ENCODE results near the gene BPIFB1. TPM values are rescaled to one million over a fixed set of nuclear protein-coding genes. Genes with fewer than 3 reads are reported as not detected.

Gene BPIFB1
- total RNA-seq, 1 experiment from 2014 or later: not detected

- Histone ChIP-seq H3K9ac (ENCODE audit: low read length) (no peak overlapping the region), H3K9me3 (ENCODE audit: low read length) (no peaks in the 10 kb centered on the region), H2AFZ (ENCODE audit: low read length) (no peak overlapping the region), H3K4me1 (ENCODE audit: low read length) (no peaks in the 10 kb centered on the region), H3K4me2 (ENCODE audit: low read depth, low read length, poor library complexity, severe bottlenecking) (no peak overlapping the region), H3K4me3 (ENCODE audit: low read length) (no peak overlapping the region), H3K9me2 (replicated peaks; ENCODE audit: insufficient read depth, low read length) (no peaks in the 10 kb centered on the region), H3K36me3 (ENCODE audit: insufficient read depth, low read length) (no peaks in the 10 kb centered on the region), H3K79me2 (ENCODE audit: low read length) (no peaks in the 10 kb centered on the region), H3K27ac (ENCODE audit: low read length) (no peak overlapping the region), H4K20me1 (ENCODE audit: insufficient read depth, low read depth, low read length) (0 out of 2 replicates have a peak, but pooled peaks cover 3% of the 10 kb centered on the region), H3K27me3 (ENCODE audit: low read length) (no peaks in the 10 kb centered on the region)
- no peak for DNase-seq
Observed at GRCh38 chr20:33281550-33282146, 1.4 kb upstream of the BPIFB1 start.

- Histone ChIP-seq H3K9ac (ENCODE audit: low read length) (no peak overlapping the region), H3K36me3 (ENCODE audit: insufficient read depth, low read length) (no peaks in the 10 kb centered on the region), H3K27me3 (ENCODE audit: low read length) (no peaks in the 10 kb centered on the region), H3K27ac (ENCODE audit: low read length) (no peak overlapping the region), H3K4me2 (ENCODE audit: low read depth, low read length, poor library complexity, severe bottlenecking) (no peak overlapping the region), H3K4me1 (ENCODE audit: low read length) (no peaks in the 10 kb centered on the region), H3K9me3 (ENCODE audit: low read length) (no peaks in the 10 kb centered on the region), H2AFZ (ENCODE audit: low read length) (no peak overlapping the region), H3K79me2 (ENCODE audit: low read length) (no peaks in the 10 kb centered on the region), H4K20me1 (ENCODE audit: insufficient read depth, low read depth, low read length) (0 out of 2 replicates have a peak, but pooled peaks cover 3% of the 10 kb centered on the region), H3K9me2 (replicated peaks; ENCODE audit: insufficient read depth, low read length) (no peaks in the 10 kb centered on the region), H3K4me3 (ENCODE audit: low read length) (no peak overlapping the region)
- no peak for DNase-seq
Observed at GRCh38 chr20:33282196-33282934, 649 bp upstream of the BPIFB1 start.

GRCh38 chr20:33284284-33284683 lies 1.3 kb downstream of the BPIFB1 start:
- no peaks in the 10 kb centered on the region for H3K9me3 ChIP-seq (ENCODE audit: low read length)
- no peak for DNase-seq
- 0 out of 2 replicates have a peak, but pooled peaks cover 3% of the 10 kb centered on the region for H4K20me1 ChIP-seq (ENCODE audit: insufficient read depth, low read depth, low read length)
- H3K79me2 ChIP-seq (ENCODE audit: low read length): no peaks in the 10 kb centered on the region
- H3K27me3 ChIP-seq (ENCODE audit: low read length): no peaks in the 10 kb centered on the region
- no peaks in the 10 kb centered on the region for H3K4me1 ChIP-seq (ENCODE audit: low read length)
- no peaks in the 10 kb centered on the region for H3K36me3 ChIP-seq (ENCODE audit: insufficient read depth, low read length)
- H3K4me3 ChIP-seq (ENCODE audit: low read length): no peak overlapping the region
- H3K9ac ChIP-seq (ENCODE audit: low read length): no peak overlapping the region
- no peak overlapping the region for H2AFZ ChIP-seq (ENCODE audit: low read length)
- H3K4me2 ChIP-seq (ENCODE audit: low read depth, low read length, poor library complexity, severe bottlenecking): no peak overlapping the region
- no peaks in the 10 kb centered on the region for H3K9me2 ChIP-seq (replicated peaks; ENCODE audit: insufficient read depth, low read length)
- no peak overlapping the region for H3K27ac ChIP-seq (ENCODE audit: low read length)

GRCh38 chr20:33284937-33285336 lies 1.9 kb downstream of the BPIFB1 start:
- no peak for DNase-seq
- Histone ChIP-seq H2AFZ (ENCODE audit: low read length) (no peak overlapping the region), H3K9me2 (replicated peaks; ENCODE audit: insufficient read depth, low read length) (no peaks in the 10 kb centered on the region), H3K4me1 (ENCODE audit: low read length) (no peaks in the 10 kb centered on the region), H3K36me3 (ENCODE audit: insufficient read depth, low read length) (no peaks in the 10 kb centered on the region), H3K27me3 (ENCODE audit: low read length) (no peaks in the 10 kb centered on the region), H3K9ac (ENCODE audit: low read length) (no peak overlapping the region), H3K4me2 (ENCODE audit: low read depth, low read length, poor library complexity, severe bottlenecking) (no peak overlapping the region), H3K9me3 (ENCODE audit: low read length) (no peaks in the 10 kb centered on the region), H3K27ac (ENCODE audit: low read length) (no peak overlapping the region), H3K4me3 (ENCODE audit: low read length) (no peak overlapping the region), H4K20me1 (ENCODE audit: insufficient read depth, low read depth, low read length) (0 out of 2 replicates have a peak, but pooled peaks cover 3% of the 10 kb centered on the region), H3K79me2 (ENCODE audit: low read length) (no peaks in the 10 kb centered on the region)

- H3K27ac ChIP-seq (ENCODE audit: low read length): no peak overlapping the region
- H3K4me1 ChIP-seq (ENCODE audit: low read length): no peaks in the 10 kb centered on the region
- no peak for DNase-seq
- H3K27me3 ChIP-seq (ENCODE audit: low read length): no peaks in the 10 kb centered on the region
- H4K20me1 ChIP-seq (ENCODE audit: insufficient read depth, low read depth, low read length): 0 out of 2 replicates have a peak, but pooled peaks cover 3% of the 10 kb centered on the region
- no peaks in the 10 kb centered on the region for H3K79me2 ChIP-seq (ENCODE audit: low read length)
- no peaks in the 10 kb centered on the region for H3K9me3 ChIP-seq (ENCODE audit: low read length)
- H3K4me3 ChIP-seq (ENCODE audit: low read length): no peak overlapping the region
- H3K4me2 ChIP-seq (ENCODE audit: low read depth, low read length, poor library complexity, severe bottlenecking): no peak overlapping the region
- no peak overlapping the region for H3K9ac ChIP-seq (ENCODE audit: low read length)
- H3K9me2 ChIP-seq (replicated peaks; ENCODE audit: insufficient read depth, low read length): no peaks in the 10 kb centered on the region
- no peak overlapping the region for H2AFZ ChIP-seq (ENCODE audit: low read length)
- H3K36me3 ChIP-seq (ENCODE audit: insufficient read depth, low read length): no peaks in the 10 kb centered on the region
Observed at GRCh38 chr20:33285861-33286495, 3.0 kb downstream of the BPIFB1 start.

- Histone ChIP-seq H3K4me2 (ENCODE audit: low read depth, low read length, poor library complexity, severe bottlenecking) (no peak overlapping the region), H3K9me2 (replicated peaks; ENCODE audit: insufficient read depth, low read length) (no peaks in the 10 kb centered on the region), H3K36me3 (ENCODE audit: insufficient read depth, low read length) (no peaks in the 10 kb centered on the region), H3K9me3 (ENCODE audit: low read length) (no peaks in the 10 kb centered on the region), H3K27me3 (ENCODE audit: low read length) (no peaks in the 10 kb centered on the region), H2AFZ (ENCODE audit: low read length) (no peak overlapping the region), H3K4me1 (ENCODE audit: low read length) (no peaks in the 10 kb centered on the region), H3K9ac (ENCODE audit: low read length) (no peak overlapping the region), H3K27ac (ENCODE audit: low read length) (no peak overlapping the region), H3K79me2 (ENCODE audit: low read length) (no peaks in the 10 kb centered on the region), H4K20me1 (ENCODE audit: insufficient read depth, low read depth, low read length) (0 out of 2 replicates have a peak, but pooled peaks cover 3% of the 10 kb centered on the region), H3K4me3 (ENCODE audit: low read length) (no peak overlapping the region)
- DNase-seq: no peak
Observed at GRCh38 chr20:33287884-33288283, 4.9 kb downstream of the BPIFB1 start.

GRCh38 chr20:33290852-33291251 lies 7.8 kb downstream of the BPIFB1 start:
- Histone ChIP-seq H3K4me1 (ENCODE audit: low read length) (no peaks in the 10 kb centered on the region), H3K36me3 (ENCODE audit: insufficient read depth, low read length) (no peaks in the 10 kb centered on the region), H3K4me3 (ENCODE audit: low read length) (no peak overlapping the region), H3K27ac (ENCODE audit: low read length) (no peak overlapping the region), H3K27me3 (ENCODE audit: low read length) (no peaks in the 10 kb centered on the region), H3K9me3 (ENCODE audit: low read length) (no peaks in the 10 kb centered on the region), H3K9ac (ENCODE audit: low read length) (no peak overlapping the region), H3K4me2 (ENCODE audit: low read depth, low read length, poor library complexity, severe bottlenecking) (no peak overlapping the region), H3K79me2 (ENCODE audit: low read length) (no peaks in the 10 kb centered on the region), H2AFZ (ENCODE audit: low read length) (no peak overlapping the region), H3K9me2 (replicated peaks; ENCODE audit: insufficient read depth, low read length) (no peaks in the 10 kb centered on the region), H4K20me1 (ENCODE audit: insufficient read depth, low read depth, low read length) (0 out of 2 replicates have a peak, but pooled peaks cover 2% of the 10 kb centered on the region)
- no peak for DNase-seq

GRCh38 chr20:33291416-33291815 lies 8.4 kb downstream of the BPIFB1 start:
- no peak overlapping the region for H3K4me2 ChIP-seq (ENCODE audit: low read depth, low read length, poor library complexity, severe bottlenecking)

More at GRCh38 chr20:33291416-33291815, 8.4 kb downstream of the BPIFB1 start:
- no peak overlapping the region for H2AFZ ChIP-seq (ENCODE audit: low read length)
- no peak overlapping the region for H3K4me3 ChIP-seq (ENCODE audit: low read length)
- H3K27me3 ChIP-seq (ENCODE audit: low read length): no peaks in the 10 kb centered on the region
- no peaks in the 10 kb centered on the region for H3K79me2 ChIP-seq (ENCODE audit: low read length)
- no peaks in the 10 kb centered on the region for H3K36me3 ChIP-seq (ENCODE audit: insufficient read depth, low read length)
- no peak overlapping the region for H3K27ac ChIP-seq (ENCODE audit: low read length)
- no peaks in the 10 kb centered on the region for H4K20me1 ChIP-seq (ENCODE audit: insufficient read depth, low read depth, low read length)
- no peaks in the 10 kb centered on the region for H3K4me1 ChIP-seq (ENCODE audit: low read length)
- H3K9ac ChIP-seq (ENCODE audit: low read length): no peak overlapping the region
- no peak for DNase-seq
- H3K9me2 ChIP-seq (replicated peaks; ENCODE audit: insufficient read depth, low read length): no peaks in the 10 kb centered on the region
- H3K9me3 ChIP-seq (ENCODE audit: low read length): no peaks in the 10 kb centered on the region
